CD1c-positive myeloid dendritic cell (primary cell): ENCODE data around the gene SAP30L.

ENCODE experiments used
- DNase-seq: peaks from one replicate; pipeline ENCODE4 v3.0.0-alpha.2; 2016; ENCODE audit errors: extremely low spot score

The SAP30L gene

GRCh38 chr5:154465169-154465568 is 19.4 kb downstream of the SAP30L start:
- peak; percentile 38 for DNase-seq

GRCh38 chr5:154466147-154466546 is 20.4 kb downstream of the SAP30L start:
- no peak for DNase-seq

GRCh38 chr5:154466671-154467070 is 20.9 kb downstream of the SAP30L start:
- no peak for DNase-seq

DNA sequence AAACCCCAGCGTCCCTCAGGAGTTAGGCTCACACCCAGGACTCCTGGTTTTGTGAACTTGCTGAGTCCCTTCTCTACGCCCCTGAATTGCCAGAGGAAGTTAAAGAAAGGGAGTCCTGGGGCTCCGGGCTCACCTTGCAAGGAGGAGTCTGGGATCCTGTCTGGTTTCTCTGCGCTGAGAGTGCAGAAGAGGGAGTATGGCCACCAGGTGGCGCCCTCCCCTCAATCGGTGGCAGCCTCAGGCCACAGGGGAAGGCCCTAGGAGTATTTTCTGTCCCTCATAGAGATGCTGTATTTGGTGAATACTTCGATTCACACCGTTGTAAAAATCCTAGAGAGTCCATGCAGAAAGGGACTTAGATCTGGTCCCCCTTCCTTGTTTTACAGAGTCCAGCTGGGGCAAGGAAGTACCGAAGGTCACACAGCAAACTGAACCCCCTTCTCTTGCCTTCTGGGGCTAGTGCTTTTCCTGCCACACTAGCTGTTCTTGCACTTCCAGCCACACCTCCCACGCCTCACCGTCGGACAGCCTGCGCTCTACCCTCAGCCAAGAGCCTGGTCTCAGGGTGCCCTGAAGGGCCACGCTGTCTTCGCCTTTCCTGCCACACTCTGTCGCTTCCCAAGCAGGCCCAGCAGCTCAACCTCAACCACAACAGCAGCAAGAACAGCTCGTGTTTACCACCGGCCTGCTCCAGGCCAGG is 22.0 kb downstream of the SAP30L start:
- peak; percentile 69 for DNase-seq

- no peak for DNase-seq
Observed at GRCh38 chr5:154470137-154470536, 24.3 kb downstream of the SAP30L start.

GRCh38 chr5:154470947-154471870 is 25.4 kb downstream of the SAP30L start:
- no peak for DNase-seq

DNA sequence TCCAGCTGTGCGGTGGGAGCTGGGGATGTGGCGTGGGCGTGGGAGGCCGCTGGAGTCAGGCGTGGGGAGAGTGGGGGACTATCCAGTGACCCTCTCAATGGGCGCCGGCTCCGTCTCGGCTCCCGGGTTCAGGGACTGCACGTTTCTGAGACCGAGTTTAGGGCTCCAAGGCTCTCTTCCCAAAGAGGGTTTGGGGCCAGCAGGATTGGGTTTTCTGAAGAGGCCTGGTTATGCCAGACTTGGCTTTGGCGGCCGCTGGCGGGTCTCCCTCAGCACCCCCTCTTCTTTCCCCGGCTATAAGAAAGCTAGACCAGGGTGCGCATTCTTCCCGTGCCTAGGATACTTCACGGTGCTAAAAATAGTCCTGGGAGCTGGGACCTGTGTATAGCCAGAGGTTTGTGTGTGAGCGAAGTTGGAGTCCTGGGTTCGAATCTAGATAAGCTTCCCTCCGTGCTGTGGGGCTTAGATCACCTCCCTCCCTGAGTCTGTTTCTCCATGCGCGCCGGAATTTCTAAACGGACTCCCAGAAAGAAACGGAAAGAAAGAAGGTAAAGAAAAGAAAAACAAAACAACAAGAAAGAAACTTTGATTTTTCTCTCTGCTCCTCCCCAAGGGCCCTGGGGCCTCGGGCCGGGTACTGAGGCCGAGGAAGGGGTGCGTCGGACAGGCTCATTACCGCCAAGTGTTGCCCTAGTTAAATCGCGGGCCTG is 27.2 kb downstream of the SAP30L start:
- no peak for DNase-seq

DNA sequence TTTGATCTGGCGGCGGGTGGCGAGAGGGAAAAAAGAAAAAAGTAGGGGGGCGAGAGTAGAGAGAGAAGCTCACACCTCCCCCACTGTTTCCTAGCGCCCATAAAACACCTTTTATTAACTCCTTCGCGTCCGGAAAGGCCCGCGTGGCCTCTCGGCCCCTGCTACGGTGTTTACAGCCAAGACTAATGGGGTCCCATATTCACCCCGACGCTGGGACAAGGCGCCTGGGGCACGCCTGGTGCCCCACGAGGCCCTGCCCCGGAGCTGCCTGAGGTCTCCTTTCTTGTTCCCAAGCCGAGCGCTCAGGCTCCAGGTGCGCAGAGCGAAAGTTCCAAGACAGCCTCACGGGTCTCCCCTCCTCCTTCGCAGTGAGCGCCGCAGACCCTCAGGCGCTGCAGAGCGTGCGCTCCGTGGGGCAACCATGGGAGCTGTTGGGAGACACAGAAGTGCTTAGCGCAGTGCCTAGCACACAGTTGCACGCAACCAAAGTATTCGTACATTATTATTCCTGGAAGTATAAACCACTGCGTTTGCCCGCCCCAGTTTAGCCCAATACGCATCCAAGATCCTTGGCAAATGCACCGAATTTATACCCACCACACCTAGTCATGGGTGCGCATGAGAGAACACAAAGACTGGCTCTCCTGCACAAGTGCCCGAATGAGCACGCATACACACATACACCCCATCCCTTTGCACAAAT is 27.9 kb downstream of the SAP30L start:
- no peak for DNase-seq

GRCh38 chr5:154474396-154475334 is 28.9 kb downstream of the SAP30L start:
- DNase-seq: no peak

DNA sequence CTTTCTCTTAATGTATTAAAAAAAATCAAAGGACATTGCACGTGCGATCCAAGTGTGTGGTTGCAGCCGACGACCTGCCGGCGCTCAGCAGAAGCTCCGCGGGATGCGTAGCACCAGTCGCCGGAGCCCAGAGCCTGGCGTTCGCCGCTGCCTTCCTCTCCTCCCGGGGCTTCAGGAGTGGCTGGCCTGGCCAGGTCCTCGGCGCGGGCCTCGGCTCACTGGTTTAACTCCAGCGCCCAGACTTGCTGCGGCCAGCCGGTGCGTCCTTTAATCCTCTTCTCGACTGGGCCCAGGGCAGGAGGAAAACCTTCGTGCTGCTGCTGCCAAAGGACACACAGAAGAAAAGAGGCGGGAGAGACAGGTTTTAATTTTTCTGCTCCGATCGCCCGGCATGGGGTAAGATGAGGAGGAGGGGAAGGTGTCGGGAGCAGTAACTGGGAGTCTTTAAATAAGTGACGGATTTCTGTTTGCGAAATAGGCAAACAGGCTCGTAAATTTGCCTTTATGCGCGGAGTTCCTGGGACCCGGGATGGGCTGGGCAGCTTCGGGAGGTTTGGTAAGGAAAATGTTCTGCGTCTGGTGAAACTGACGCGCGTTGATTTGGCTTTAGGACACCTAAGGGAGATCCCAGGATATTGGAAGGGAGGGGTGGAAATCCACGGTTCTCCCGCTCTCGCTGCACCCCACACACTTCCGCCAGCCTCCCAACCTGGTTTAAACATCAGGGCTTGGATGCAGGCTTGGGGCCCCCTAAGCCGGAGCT is 30.0 kb downstream of the SAP30L start:
- DNase-seq: no peak

GRCh38 chr5:154476354-154477205 is 30.8 kb downstream of the SAP30L start:
- DNase-seq: peak; percentile 13

DNA sequence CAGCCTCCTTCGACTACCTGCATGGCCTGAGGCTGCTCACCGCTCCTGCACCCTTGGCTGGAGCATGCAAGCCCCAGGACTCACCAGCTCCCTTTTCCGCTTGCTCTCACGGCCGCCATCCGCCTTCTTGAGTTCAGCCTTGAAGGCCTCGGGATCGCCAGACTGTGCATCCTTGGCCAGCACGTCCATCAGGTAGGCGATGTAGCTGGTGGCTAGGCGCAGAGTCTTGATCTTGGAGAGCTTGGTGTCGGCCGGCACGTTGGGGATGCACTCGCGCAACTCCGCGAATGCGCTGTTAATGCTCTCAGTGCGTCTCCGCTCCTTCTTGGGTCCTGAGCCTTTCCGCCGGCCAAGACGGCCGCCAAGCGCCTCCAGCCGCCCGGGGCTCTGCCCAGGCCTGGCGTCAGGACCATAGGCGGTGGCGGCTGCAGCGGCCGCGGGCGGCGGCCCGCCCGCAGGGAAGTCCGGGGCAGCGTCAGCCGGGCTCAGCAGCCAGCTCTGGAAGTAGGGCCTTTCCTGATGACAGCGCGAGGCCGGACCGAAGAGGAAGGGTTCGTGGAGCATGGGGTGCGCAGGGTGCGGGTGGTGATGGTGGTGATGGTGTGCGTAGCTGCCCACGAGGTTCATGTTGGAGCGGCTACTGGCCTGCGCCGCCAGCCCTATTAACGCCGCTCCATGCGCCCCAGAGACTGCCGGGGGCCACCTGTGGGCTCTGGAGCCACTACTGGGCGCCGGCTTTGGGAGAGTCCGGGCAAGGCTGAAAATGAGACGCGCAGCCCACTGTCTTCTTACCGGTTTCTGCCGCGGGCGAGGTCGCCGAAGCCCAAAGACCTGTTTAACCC is 31.8 kb downstream of the SAP30L start:
- peak; percentile 16 for DNase-seq

DNA sequence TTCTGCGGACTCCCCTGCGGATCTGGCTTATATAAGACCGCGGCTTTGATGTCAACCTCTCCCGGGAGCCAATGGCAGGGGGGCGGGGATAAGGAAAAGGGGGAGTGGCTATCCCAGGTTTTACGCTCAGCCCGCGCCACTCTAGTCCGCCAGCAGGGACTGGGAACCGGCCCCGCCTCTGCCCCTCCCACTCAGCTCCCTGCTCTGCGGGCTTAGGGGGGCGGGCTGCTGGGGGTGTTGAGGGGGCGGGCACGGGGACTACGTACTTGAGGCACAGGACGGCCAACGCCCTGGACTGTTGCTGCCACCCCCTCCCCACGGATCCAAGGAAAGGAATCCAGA is 32.4 kb downstream of the SAP30L start, which contains the start of gene HAND1:
Gene HAND1, minus strand, starts transcription at position 4 of the 342 bp plus-strand sequence. CDS start 219 bp downstream, outside the sequence.
- no peak for DNase-seq

DNA sequence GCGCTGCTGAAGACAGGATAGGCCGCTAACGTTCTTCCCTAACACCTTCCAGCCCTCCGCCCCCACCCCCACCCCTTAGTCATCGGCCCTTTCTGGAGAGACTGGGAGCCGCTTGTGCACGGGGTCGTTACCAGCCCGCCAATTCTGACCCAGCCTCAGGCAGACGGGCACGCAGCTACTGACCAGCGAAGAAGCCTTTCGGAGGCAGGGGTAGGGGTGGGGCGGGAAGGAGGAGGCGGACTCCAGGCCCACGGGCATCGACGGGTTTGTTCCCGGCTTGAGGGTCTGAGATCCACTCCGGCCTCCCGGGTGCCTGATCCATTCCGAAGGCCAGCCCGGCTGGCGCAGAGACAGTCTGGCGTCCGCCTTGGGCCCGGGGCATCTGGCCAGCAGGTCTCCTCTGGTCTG is 33.0 kb downstream of the SAP30L start:
- no peak for DNase-seq

DNA sequence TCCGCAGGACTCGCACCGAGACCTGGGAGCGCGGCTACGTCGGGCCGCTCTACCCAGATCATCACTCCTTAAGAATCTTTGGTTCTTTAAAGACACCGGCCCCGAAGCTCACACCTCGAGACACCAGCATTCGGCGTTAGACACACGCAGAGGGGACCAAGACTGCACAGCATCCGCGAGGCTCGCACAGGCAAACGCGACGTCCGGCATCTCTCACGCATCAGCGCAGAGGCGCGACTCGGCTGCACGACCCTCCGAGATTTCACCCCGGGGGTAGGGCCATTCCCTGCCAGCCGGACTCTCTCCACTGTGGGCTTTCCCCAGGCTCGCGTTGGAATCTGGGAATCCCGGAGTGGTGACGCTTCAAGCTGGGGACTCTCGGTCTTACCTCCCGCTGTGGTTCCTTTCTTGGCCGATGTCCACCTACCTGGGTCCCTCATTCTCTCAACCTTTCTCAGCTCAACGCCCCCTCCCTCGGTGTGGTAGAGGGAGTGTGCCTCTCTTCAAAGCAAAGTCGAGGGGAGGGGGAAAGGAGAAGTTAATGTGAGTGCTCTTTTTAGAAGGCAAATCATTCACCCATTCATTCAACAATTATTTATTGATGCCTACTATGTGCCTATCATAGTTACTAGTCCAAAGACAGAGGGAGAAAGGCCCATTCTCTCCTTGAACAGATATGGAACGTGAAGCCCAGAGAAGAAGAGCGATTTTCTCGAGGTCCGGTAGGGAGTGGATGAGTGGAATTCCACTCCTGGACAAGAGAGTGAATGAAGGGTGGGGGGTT is 33.6 kb downstream of the SAP30L start:
- DNase-seq: no peak

DNA sequence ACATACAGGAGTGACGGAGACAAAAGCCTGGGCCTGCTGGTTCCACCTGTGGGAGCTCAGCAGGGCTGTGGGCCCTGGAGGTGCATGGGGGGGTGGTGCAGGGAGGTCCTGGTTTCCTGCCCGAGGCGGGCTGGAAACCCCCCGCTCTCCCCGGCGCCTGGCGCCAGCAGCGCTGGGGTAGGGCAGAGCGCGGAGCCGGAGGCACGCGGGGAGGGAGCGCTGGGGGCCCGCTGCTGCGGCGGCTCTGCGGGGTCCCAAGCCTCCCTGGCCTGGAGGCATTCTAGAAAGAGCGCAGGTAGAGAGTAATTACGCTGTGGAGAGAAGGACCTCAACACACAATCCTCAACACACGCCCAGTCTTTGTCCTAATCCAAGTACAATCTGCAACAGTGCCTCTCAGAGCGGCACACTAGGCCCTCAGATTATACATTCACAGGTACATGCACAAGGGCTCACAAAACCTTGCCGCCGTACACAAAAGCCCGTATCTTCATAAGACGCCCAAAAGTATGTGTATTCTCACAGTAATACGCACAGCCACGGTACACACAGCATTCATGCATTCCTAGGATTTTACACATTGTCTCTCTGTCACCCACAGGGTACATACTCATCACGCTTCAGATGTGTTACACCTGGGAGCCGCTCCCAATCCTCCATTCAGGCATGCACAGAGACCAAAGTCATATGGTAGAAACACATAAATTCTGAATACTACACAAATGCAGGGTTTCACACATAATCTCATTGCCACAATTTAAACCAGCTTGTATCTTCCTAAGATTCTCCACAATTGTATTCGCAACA is 34.4 kb downstream of the SAP30L start:
- no peak for DNase-seq
